ENCODE data around the gene USP32.
"Not testable (repeated sequence)": the region's sequence is repeated elsewhere in the genome, so short reads cannot be mapped to it uniquely, and the experiment has no call there.

DNA sequence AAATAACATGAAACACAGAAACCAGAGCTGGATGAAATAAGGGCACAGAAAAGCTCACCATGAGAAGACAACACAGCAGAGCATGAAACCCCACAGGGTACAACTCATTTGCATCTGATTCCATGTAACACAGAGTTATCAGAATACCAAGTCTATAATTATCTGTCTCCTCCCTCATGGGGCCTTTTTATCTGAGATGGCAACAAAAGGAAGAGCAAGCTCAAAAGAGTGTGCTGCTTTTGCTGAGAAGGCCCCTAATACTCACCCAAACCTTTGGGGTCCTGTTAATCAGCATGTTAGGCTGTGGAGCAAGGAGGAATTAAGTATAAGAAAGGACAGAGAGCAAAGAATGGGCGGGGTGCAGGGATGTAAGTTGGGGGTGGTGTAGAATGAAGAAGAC lies 205.6 kb downstream of the USP32 start:
- not testable (repeated sequence) for TF ChIP-seq KAT2A (conservative IDR thresholded peaks at IDR 0.05; ENCODE audit: control insufficient read depth, low read depth, low read length); NR2C2 (IDR thresholded peaks at IDR 0.05; ENCODE audit: borderline replicate concordance, control insufficient read depth, insufficient read length, low read depth); ESRRA (IDR thresholded peaks at IDR 0.05; ENCODE audit: low read length)
- TF ChIP-seq, protein P1, sequence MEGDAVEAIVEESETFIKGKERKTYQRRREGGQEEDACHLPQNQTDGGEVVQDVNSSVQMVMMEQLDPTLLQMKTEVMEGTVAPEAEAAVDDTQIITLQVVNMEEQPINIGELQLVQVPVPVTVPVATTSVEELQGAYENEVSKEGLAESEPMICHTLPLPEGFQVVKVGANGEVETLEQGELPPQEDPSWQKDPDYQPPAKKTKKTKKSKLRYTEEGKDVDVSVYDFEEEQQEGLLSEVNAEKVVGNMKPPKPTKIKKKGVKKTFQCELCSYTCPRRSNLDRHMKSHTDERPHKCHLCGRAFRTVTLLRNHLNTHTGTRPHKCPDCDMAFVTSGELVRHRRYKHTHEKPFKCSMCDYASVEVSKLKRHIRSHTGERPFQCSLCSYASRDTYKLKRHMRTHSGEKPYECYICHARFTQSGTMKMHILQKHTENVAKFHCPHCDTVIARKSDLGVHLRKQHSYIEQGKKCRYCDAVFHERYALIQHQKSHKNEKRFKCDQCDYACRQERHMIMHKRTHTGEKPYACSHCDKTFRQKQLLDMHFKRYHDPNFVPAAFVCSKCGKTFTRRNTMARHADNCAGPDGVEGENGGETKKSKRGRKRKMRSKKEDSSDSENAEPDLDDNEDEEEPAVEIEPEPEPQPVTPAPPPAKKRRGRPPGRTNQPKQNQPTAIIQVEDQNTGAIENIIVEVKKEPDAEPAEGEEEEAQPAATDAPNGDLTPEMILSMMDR (IDR thresholded peaks at IDR 0.05 in 2 of 3, conservative IDR thresholded peaks at IDR 0.05 in 1 of 3; ENCODE audit: control insufficient read depth in 2 of 3, extremely low read depth in 1 of 3, insufficient read depth in 1 of 3, low read depth in 3 of 3, low read length in 3 of 3) = not testable (repeated sequence)

All from GM12878 (cell line).